Spleen (tissue), 11 donors: Measurements from ENCODE around the gene CMIP. TPM values are rescaled to one million over a fixed set of nuclear protein-coding genes. Genes with fewer than 3 reads are reported as not detected.

Source experiments
- DNase-seq: peaks from one replicate; pipeline ENCODE4 v3.0.0-alpha.2; 2020
- H3K27ac ChIP-seq, 8 donors: fragments of 200-600 bp; sonication (generic) in 7 of 8; 1 replicate in 4 of 8; 2 replicates in 4 of 8; pipeline versions ENCODE4 v1.5.0 to v1.8.0; 2016 to 2021; ENCODE audit warnings: inconsistent platforms in 4 of 8, mild to moderate bottlenecking in 4 of 8, moderate library complexity in 1 of 8
- H3K27me3 ChIP-seq, 7 donors: fragments of 200-600 bp; sonication (generic) in 6 of 7; replicated peaks in 1 of 7; 1 replicate in 4 of 7; 2 replicates in 3 of 7; pipeline versions ENCODE4 v1.5.0 to v1.8.0; 2016 to 2021; ENCODE audit warnings: inconsistent platforms in 3 of 7, mild to moderate bottlenecking in 1 of 7
- H3K36me3 ChIP-seq, 6 donors: fragments of 200-600 bp; sonication (generic) in 5 of 6; 1 replicate in 4 of 6; 2 replicates in 2 of 6; pipeline versions ENCODE4 v1.5.0 to v1.8.0; 2016 to 2021; ENCODE audit warnings: inconsistent platforms in 2 of 6
- H3K4me1 ChIP-seq, 6 donors: fragments of 200-600 bp; sonication (generic) in 5 of 6; 1 replicate in 3 of 6; 2 replicates in 3 of 6; pipeline versions ENCODE4 v1.5.0 to v1.8.0; 2016 to 2021; ENCODE audit warnings: inconsistent platforms in 3 of 6
- H3K4me3 ChIP-seq, 8 donors: fragments of 200-600 bp; sonication (generic) in 7 of 8; 1 replicate in 4 of 8; 2 replicates in 4 of 8; pipeline versions ENCODE4 v1.5.0 to v1.8.0; 2016 to 2021; ENCODE audit warnings: inconsistent platforms in 4 of 8, mild to moderate bottlenecking in 4 of 8, moderate library complexity in 2 of 8
- H3K9me3 ChIP-seq, 8 donors: fragments of 200-600 bp; sonication (generic) in 7 of 8; 1 replicate in 4 of 8; 2 replicates in 4 of 8; pipeline versions ENCODE4 v1.5.0 to v1.8.0; 2016 to 2021; ENCODE audit warnings: inconsistent platforms in 4 of 8
- POLR2A ChIP-seq, 3 donors: fragments of 450-650 bp; IDR thresholded peaks; one replicate each; pipeline ENCODE4 v1.5.1; 2017; ENCODE audit warnings: antibody characterized with exemption in 3 of 3, mild to moderate bottlenecking in 1 of 3
- POLR2AphosphoS5 ChIP-seq, 3 donors: sonication (generic); formaldehyde crosslinking; IDR thresholded peaks; one replicate each; pipeline ENCODE4 v1.5.1; 2017; ENCODE audit warnings: antibody characterized with exemption in 3 of 3
- WGBS, 5 donors: extraction: QIAGEN DNeasy Blood & Tissue Kit in 3 of 5; methylation state at CpG; one replicate each; pipeline versions ENCODE4 v1.1.5 to v1.1.7; 2013 to 2018; 5-methylcytosine and 5-hydroxymethylcytosine counted together
- intact Hi-C: fragments of 100-400 bp; cut with DNase I; formaldehyde crosslinking; loops from one replicate; pipeline ENCODE4 v1.15.0; 2023; ENCODE audit warnings: low total_unique reads
- polyA plus RNA-seq, 3 donors: library from polyadenylated mRNA; stranded (reverse); fragments of 200-250 nt; gene quantifications; one replicate each; pipeline ENCODE4 v1.2.1, GENCODE V29; 2013
- total RNA-seq, 7 donors: library from RNA; depleted of rRNA in 3 of 7; stranded (reverse); fragments of >200 nt in 3 of 7; fragmentation: NEBNext Ultra II Directional in 4 of 7; extraction: Animal tissue kit (Norgen Biotek cat#: 25700) in 4 of 7; gene quantifications; one replicate each; pipeline versions ENCODE4 v1.1.0 to v1.2.1, GENCODE V29; 2016 to 2021
- TF ChIP-seq, protein P1 (sequence below), 11 experiments: fragments of 200-600 bp in 7 of 11; fragments of 450-650 bp in 4 of 11; sonication (generic) in 4 of 11; IDR thresholded peaks in 8 of 11; conservative IDR thresholded peaks in 3 of 11; 1 replicate in 7 of 11; 2 replicates in 4 of 11; pipeline versions ENCODE4 v1.4.0 to v1.8.0; 2016 to 2021; ENCODE audit warnings: antibody characterized with exemption in 11 of 11, inconsistent platforms in 4 of 11, mild to moderate bottlenecking in 1 of 11
- donor health status: healthy with polysubstance abuse.
- donor health status: DM: no; HTN: no; CAD: no; lungs with moderate emphysema.
- donor health status: DM: no; HTN: no; CAD: no.
- donor health status: Bipolar disorder and iron deficiency.
- donor health status: healthy.
- donor health status: DM: no; HTN: no; CAD: no.
- donor health status: DM: yes; HTN: yes; CAD: no.

Gene CMIP
- total and polyA plus RNA-seq, 10 donors: 6.0 to 107 (median 63.6) TPM

DNA sequence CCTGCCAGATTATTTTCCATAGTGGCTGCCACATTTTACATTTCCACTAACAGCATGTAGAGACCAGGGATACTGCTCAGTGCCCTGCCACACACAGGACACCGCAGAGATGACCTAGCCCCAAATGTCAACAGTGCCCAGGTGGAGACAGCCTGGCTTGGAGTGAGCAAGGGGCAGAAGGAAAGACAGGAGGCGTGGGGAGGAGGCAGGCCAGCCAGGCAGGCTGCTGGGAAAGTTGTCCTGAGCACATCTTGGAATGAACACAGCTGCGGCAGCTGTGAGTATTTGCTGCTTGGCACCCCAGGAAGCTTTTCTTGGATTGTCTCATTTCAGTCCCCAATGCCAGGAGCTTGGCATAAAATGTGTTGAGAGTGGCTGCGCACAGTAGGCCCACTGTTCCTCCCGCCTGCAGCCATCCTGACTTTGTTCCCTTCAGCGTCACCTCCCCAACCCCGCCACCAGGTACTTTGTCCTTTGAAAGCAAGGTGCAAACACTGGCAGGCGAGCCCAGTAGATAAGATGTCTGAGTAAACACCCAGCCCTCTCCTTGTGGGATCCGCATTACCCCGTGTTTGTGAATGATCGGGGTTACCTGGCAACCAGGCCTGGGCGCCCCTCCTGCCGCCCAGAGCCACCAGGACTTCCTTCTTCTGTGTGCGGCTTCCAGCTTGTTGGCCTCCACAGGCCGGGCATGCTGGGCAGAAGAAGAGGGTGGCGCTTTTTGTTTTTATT lies 114.0 kb downstream of the CMIP start:
- Histone ChIP-seq H3K4me1 (peaks cover 0 to 77% (median 33%) of the 10 kb centered on the region in 6 donors), H3K36me3 (peaks cover 0 to 9% (median 0%) of the 10 kb centered on the region in 6 donors), H3K27me3 (no peaks in the 10 kb centered on the region), H3K9me3 (no peaks in the 10 kb centered on the region), H3K27ac (no peak overlapping the region), H3K4me3 (no peak overlapping the region)
- no peak for TF ChIP-seq POLR2A (IDR thresholded peaks at IDR 0.05)
- TF ChIP-seq POLR2AphosphoS5 (IDR thresholded peaks at IDR 0.05): peak in 2 of 3 donors; percentile 12
- 47 to 73% (median 72%) methylated on average over 16 of the region's 16 CpGs for WGBS, 5 donors
- DNase-seq: no peak
- intact Hi-C loops: no loop called here

DNA sequence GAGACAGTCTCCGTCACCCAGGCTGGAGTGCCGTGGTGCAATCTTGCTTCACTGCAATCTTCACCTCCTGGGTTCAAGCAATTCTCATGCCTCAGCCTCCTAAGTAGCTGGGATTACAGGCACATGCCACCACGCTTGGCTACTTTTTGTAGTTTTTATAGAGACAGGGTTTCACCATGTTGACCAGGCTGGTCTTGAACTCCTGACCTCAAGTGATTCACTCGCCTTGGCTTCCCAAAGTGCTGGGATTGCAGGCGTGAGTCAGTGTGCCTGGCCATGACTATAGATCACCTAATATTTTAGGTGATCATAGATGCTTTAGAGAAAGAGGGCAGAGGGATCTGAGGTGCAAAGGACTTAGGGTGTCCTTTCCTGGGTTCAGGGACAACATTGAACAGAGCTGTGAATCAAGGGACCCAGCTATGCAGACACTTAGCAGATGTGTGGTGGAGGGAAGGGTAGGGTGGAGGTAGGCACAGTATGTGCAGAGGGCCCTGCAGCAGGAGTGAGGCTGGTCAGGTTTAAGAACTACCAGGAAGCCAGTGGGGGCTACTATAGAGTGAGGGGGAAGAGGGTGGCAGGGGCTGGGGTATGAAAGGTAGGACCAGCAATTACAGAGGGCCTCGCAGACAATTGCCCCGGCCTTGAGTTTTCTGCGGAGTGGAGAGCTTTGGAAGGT lies 116.5 kb downstream of the CMIP start:
- WGBS, 5 donors: 64 to 85% (median 76%) methylated on average over 8 of the region's 8 CpGs
- Histone ChIP-seq H3K27ac (no peak overlapping the region), H3K27me3 (no peaks in the 10 kb centered on the region), H3K4me1 (peaks cover 0 to 57% (median 22%) of the 10 kb centered on the region in 6 donors), H3K36me3 (peaks cover 0 to 21% (median 0%) of the 10 kb centered on the region in 6 donors), H3K4me3 (no peak overlapping the region), H3K9me3 (no peaks in the 10 kb centered on the region)
- intact Hi-C loops: no loop called here
- no peak for DNase-seq
- TF ChIP-seq POLR2AphosphoS5 (IDR thresholded peaks at IDR 0.05) (no peak), POLR2A (IDR thresholded peaks at IDR 0.05) (no peak)
- TF ChIP-seq, protein P1, sequence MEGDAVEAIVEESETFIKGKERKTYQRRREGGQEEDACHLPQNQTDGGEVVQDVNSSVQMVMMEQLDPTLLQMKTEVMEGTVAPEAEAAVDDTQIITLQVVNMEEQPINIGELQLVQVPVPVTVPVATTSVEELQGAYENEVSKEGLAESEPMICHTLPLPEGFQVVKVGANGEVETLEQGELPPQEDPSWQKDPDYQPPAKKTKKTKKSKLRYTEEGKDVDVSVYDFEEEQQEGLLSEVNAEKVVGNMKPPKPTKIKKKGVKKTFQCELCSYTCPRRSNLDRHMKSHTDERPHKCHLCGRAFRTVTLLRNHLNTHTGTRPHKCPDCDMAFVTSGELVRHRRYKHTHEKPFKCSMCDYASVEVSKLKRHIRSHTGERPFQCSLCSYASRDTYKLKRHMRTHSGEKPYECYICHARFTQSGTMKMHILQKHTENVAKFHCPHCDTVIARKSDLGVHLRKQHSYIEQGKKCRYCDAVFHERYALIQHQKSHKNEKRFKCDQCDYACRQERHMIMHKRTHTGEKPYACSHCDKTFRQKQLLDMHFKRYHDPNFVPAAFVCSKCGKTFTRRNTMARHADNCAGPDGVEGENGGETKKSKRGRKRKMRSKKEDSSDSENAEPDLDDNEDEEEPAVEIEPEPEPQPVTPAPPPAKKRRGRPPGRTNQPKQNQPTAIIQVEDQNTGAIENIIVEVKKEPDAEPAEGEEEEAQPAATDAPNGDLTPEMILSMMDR (IDR thresholded peaks at IDR 0.05 in 8 of 11, conservative IDR thresholded peaks at IDR 0.05 in 3 of 11): no peak

DNA sequence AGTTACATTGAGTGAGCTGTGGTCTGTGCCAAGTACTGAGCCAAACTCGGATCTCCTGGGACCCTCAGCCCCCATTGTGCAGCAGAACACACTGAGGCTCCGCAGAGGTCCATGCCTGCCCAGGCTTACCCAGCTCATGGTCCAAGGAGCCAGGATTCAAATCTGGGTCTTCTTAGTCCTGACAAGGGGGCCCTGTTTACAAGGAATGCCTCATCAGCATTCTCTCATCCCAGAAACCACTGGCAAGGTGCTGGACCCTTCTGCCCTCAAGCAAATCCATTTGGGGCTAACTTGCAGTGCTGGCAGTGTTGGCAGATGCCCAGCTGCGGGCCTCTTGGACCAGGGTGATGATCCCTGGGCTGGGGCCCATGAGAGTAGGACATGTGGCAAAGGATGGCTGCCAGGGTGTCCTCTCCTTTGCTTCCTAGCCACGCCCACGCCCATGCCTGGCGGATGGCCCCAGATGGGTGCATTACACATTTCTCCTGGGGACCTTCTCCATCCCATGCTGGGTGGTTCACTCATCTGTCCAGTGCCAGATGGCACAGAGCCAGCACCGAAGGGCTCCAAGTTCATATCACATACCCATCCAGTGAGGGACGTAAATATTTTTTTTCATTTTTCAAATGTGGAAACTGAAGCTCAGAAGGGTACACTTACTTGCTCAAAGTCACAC lies 117.7 kb downstream of the CMIP start:
- Histone ChIP-seq H3K36me3 (peaks cover 0 to 23% (median 0%) of the 10 kb centered on the region in 6 donors), H3K27me3 (no peaks in the 10 kb centered on the region), H3K9me3 (no peaks in the 10 kb centered on the region), H3K4me3 (no peak overlapping the region), H3K27ac (no peak overlapping the region), H3K4me1 (peaks cover 0 to 49% (median 21%) of the 10 kb centered on the region in 6 donors)
- 85 to 93% (median 90%) methylated on average over 6 to 8 of the region's 8 CpGs for WGBS, 5 donors
- TF ChIP-seq POLR2A (IDR thresholded peaks at IDR 0.05) (no peak), POLR2AphosphoS5 (IDR thresholded peaks at IDR 0.05) (no peak)
- TF ChIP-seq, protein P1 (IDR thresholded peaks at IDR 0.05 in 8 of 11, conservative IDR thresholded peaks at IDR 0.05 in 3 of 11): no peak
- intact Hi-C loops: no loop called here
- DNase-seq: no peak

DNA sequence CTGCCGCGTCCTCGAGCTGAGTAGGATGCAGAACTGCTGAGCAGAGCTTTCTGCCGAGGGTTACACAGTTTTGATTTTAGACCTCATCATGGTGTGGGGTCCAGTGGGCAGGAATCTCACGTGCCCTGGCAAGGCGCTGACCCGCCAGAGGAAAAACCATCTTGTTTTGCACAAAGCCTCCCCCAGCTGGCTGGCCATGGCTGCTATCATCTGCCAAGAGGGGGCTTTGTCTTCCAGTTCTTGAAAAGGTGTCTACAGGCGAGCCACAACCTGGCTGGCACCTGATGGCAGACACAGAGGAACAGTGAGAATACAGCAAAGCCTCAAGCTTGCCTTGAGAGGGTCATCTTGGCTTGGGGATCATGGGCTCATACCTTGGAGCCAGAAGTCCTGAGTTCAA lies 118.3 kb downstream of the CMIP start:
- Histone ChIP-seq H3K36me3 (peaks cover 0 to 21% (median 0%) of the 10 kb centered on the region in 6 donors), H3K9me3 (no peaks in the 10 kb centered on the region), H3K4me1 (peaks cover 0 to 53% (median 18%) of the 10 kb centered on the region in 6 donors), H3K27ac (no peak overlapping the region), H3K4me3 (no peak overlapping the region), H3K27me3 (no peaks in the 10 kb centered on the region)
- intact Hi-C loops: no loop called here
- 91 to 98% (median 93%) methylated on average over 7 to 8 of the region's 8 CpGs for WGBS, 5 donors
- no peak for TF ChIP-seq POLR2AphosphoS5 (IDR thresholded peaks at IDR 0.05)
- TF ChIP-seq, protein P1 (IDR thresholded peaks at IDR 0.05 in 8 of 11, conservative IDR thresholded peaks at IDR 0.05 in 3 of 11): no peak
- no peak for TF ChIP-seq POLR2A (IDR thresholded peaks at IDR 0.05)
- DNase-seq: no peak
